A673 (cell line): ENCODE measurements around the gene KLHL35. TPM values are rescaled to one million over a fixed set of nuclear protein-coding genes. Genes with fewer than 3 reads are reported as not detected.
"Not testable (repeated sequence)": the region's sequence is repeated elsewhere in the genome, so short reads cannot be mapped to it uniquely, and the experiment has no call there.

Experiments
- BruUV-seq: library from RNA; stranded (reverse); fragments of 400-500 nt; replicated peaks from 2 replicates; lab custom pipeline; 2021; lab: Mats Ljungman, UMichigan
- CTCF ChIA-PET: fragments of 300-600 bp; sonication (Branson Sonifier 250); formaldehyde crosslinking; loops from one replicate; lab custom pipeline; 2022; ENCODE audit warnings: antibody characterized with exemption; lab: Charles Lee
- POLR2A ChIA-PET: fragments of 300-600 bp; sonication (Branson Sonifier 250); formaldehyde crosslinking; loops from one replicate; lab custom pipeline; 2022; ENCODE audit warnings: antibody characterized with exemption; ENCODE audit not compliant: low non-redundant PET; lab: Charles Lee
- DNase-seq: peaks from one replicate; pipeline ENCODE4 v3.0.0-alpha.2; 2015; ENCODE audit warnings: low spot score
- H3K27ac ChIP-seq: fragments of 200-600 bp; sonication (generic); 2 replicates; pipeline ENCODE4 v1.5.1; 2016; ENCODE audit warnings: mixed run types, low read depth, mild to moderate bottlenecking, mixed read lengths, antibody characterized with exemption, low read length; ENCODE audit not compliant: poor library complexity, severe bottlenecking
- H3K27me3 ChIP-seq: fragments of 200-600 bp; sonication (generic); replicated peaks from 2 replicates; pipeline ENCODE4 v1.6.1; 2017; ENCODE audit warnings: mixed run types, low read depth, mild to moderate bottlenecking, mixed read lengths, antibody characterized with exemption, low read length; ENCODE audit not compliant: insufficient read depth, poor library complexity
- H3K36me3 ChIP-seq: fragments of 200-600 bp; sonication (generic); 2 replicates; pipeline ENCODE4 v1.6.1; 2016; ENCODE audit warnings: mixed run types, mild to moderate bottlenecking, mixed read lengths, antibody characterized with exemption, low read length; ENCODE audit not compliant: insufficient read depth, poor library complexity, severe bottlenecking
- H3K4me1 ChIP-seq: fragments of 200-600 bp; sonication (generic); 2 replicates; pipeline ENCODE4 v1.6.1; 2017; ENCODE audit warnings: mixed run types, mild to moderate bottlenecking, mixed read lengths, antibody characterized with exemption, low read length; ENCODE audit not compliant: insufficient read depth, poor library complexity, severe bottlenecking
- H3K4me3 ChIP-seq: fragments of 200-600 bp; sonication (generic); 2 replicates; pipeline ENCODE4 v1.5.1; 2016; ENCODE audit warnings: low read depth, mixed run types, mild to moderate bottlenecking, mixed read lengths, low read length; ENCODE audit not compliant: poor library complexity, severe bottlenecking
- H3K9me3 ChIP-seq: fragments of 200-600 bp; sonication (generic); 2 replicates; pipeline ENCODE4 v1.6.1; 2016; ENCODE audit warnings: mixed run types, low read depth, mild to moderate bottlenecking, mixed read lengths, antibody characterized with exemption, low read length; ENCODE audit not compliant: poor library complexity, severe bottlenecking
- CTCF ChIP-seq: fragments of 300-800, 200-600 bp; sonication (generic); conservative IDR thresholded peaks from 2 replicates; pipeline ENCODE4 v1.5.1; 2017; ENCODE audit warnings: low read depth, mild to moderate bottlenecking, antibody characterized with exemption, low read length, moderate library complexity, mixed read lengths
- EZH2 ChIP-seq: fragments of 200-600 bp; sonication (generic); IDR thresholded peaks from 2 replicates; pipeline ENCODE4 v1.6.1; 2017; ENCODE audit warnings: borderline replicate concordance, low read depth, mild to moderate bottlenecking, mixed read lengths, antibody characterized with exemption, low read length; ENCODE audit not compliant: poor library complexity, severe bottlenecking
- intact Hi-C: fragments of 100-400 bp; cut with micrococcal nuclease; formaldehyde crosslinking; loops from one replicate; pipeline ENCODE4 v1.10.0; 2022; ENCODE audit not compliant: unreplicated experiment
- total RNA-seq: library from RNA; stranded (reverse); gene quantifications from 2 replicates; pipeline ENCODE4 v1.2.3, GENCODE V29; 2021

Gene KLHL35
- total RNA-seq, 1 experiment from 2014 or later: 0.88 TPM

GRCh38 chr11:75413864-75414263 is 19.1 kb downstream of the KLHL35 start:
- Histone ChIP-seq H3K9me3 (no peaks in the 10 kb centered on the region), H3K4me3 (no peak overlapping the region), H3K27ac (no peak overlapping the region), H3K36me3 (peaks cover 43% of the 10 kb centered on the region), H3K4me1 (no peaks in the 10 kb centered on the region), H3K27me3 (no peaks in the 10 kb centered on the region)
- intact Hi-C loops: no loop called here
- ChIA-PET POLR2A (interaction anchor here (0.7 kb wide), 1 partner anchor 39 kb away, joined by 3 read pairs; no protein-coding TSS in a partner anchor), CTCF (no interaction called here)
- BruUV-seq: no TSS peak
- TF ChIP-seq CTCF (no peak), EZH2 (no peak)
- DNase-seq: no peak

- CTCF ChIA-PET, H3K9me3 ChIP-seq, DNase-seq, BruUV-seq, H3K27me3 ChIP-seq, H3K27ac ChIP-seq, H3K4me1 ChIP-seq, intact Hi-C loops, H3K4me3 ChIP-seq: not testable (repeated sequence)
- POLR2A ChIA-PET: interaction anchor here (0.7 kb wide), 1 partner anchor 40 kb away, joined by 3 read pairs; no protein-coding TSS in a partner anchor
- H3K36me3 ChIP-seq: peaks cover 51% of the 10 kb centered on the region
Observed at GRCh38 chr11:75413146-75413545, 19.9 kb downstream of the KLHL35 start.

GRCh38 chr11:75409971-75410370 is 23.0 kb downstream of the KLHL35 start:
- H3K27ac ChIP-seq, POLR2A ChIA-PET, H3K27me3 ChIP-seq, H3K4me3 ChIP-seq, CTCF ChIA-PET, H3K9me3 ChIP-seq, H3K4me1 ChIP-seq, DNase-seq, intact Hi-C loops, BruUV-seq: not testable (repeated sequence)
- peaks cover 75% of the 10 kb centered on the region for H3K36me3 ChIP-seq

GRCh38 chr11:75408957-75409219 is 24.1 kb downstream of the KLHL35 start:
- Histone ChIP-seq H3K9me3 (no peaks in the 10 kb centered on the region), H3K36me3 (peaks cover 76% of the 10 kb centered on the region), H3K27me3 (no peaks in the 10 kb centered on the region), H3K4me1 (no peaks in the 10 kb centered on the region), H3K27ac (no peak overlapping the region), H3K4me3 (no peak overlapping the region)
- ChIA-PET CTCF (no interaction called here), POLR2A (no interaction called here)
- no peak for DNase-seq
- BruUV-seq: no TSS peak
- intact Hi-C loops: no loop called here
- no peak for TF ChIP-seq EZH2
- no peak for TF ChIP-seq CTCF
